NCI-H2196 treated with DMSO at 0.1 percent for 48 hours (cell line): Measurements from ENCODE around the gene TECR.
"Not testable (repeated sequence)": the region's sequence is repeated elsewhere in the genome, so short reads cannot be mapped to it uniquely, and the experiment has no call there.

Experiments used
- DNase-seq: peaks from one replicate; lab custom pipeline; 2025; ENCODE audit not compliant: unreplicated experiment; lab: John Stamatoyannopoulos, UW

The TECR gene

GRCh38 chr19:14559916-14560775 is 30.8 kb downstream of the TECR start:
- no peak for DNase-seq

DNA sequence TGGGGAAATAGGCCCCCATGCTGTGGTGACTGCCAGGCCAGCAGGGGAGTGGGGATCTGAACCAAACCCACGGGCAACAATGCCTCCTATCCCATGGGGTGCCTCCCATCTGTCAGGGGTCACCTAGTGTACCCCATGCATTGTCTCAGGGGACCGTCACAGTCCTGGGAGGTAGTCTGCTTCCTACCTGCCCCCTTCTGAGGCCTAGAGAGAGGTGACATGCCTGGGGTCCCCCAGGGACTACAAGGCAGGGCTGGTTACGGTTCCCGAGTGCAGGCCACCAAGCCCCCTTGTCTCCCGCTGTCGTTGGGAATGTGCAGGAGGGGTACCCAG is 31.3 kb downstream of the TECR start:
- no peak for DNase-seq

DNA sequence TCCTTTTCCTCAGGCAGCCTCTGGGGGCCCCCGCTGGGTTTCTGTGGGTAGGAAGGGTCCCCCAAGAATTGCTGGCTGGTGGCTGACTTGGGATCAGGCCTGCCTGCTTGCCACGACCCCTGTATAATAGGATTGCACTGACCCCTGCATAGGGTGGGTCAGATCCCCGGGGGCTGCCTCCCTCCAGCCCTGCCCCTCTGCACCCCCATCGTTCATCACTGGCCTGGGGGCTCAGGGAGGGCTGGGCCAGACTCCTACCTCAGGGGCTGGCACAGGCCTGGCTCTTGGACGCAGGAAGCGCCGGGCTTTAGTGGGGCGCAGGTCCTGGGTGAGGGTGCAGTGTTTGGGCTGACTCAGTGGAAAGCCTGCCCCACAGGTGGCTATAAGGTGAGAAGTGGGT is 31.9 kb downstream of the TECR start:
- no peak for DNase-seq

DNA sequence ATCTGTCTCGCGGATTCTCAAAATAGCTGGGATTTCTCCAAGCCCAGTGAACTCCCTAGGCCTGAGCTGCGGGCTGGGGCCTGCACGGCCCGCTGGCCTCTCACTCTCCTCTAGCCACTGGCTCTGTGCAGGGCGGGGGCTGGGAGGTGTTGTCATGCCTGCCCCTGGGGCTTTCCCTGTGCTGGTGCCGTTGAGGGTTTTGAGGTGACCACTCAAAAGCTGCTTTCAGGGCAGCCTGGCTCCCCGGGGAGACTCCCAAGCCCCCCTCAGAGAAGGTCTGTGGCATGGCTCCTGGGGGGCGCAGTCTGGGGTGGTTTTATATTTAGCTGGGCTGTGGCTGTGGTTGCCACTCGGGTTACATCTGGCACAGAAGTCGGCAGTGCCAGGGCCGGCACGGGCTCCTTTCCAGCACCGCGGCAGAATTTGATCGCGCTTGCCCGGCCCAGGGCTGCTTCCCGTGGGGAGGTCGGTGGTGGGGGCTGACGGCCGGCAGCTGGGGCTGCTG is 32.5 kb downstream of the TECR start:
- DNase-seq, result peak; percentile 64

GRCh38 chr19:14562660-14563589 is 33.5 kb downstream of the TECR start:
- no peak for DNase-seq

DNA sequence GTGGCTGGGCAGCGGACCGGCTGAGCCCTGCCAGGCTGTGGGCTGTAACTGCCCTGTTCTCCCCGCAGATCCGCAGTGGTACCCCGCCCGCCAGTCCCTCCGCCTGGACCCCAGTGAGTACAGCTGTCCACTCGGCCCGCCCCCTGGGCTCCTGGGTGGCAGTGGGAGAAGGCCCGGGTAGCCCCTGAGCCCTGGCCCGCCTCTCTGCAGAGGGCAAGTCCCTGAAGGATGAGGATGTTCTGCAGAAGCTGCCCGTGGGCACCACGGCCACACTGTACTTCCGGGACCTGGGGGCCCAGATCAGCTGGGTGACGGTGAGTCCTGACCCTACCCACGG is 34.2 kb downstream of the TECR start:
- no peak for DNase-seq

- no peak for DNase-seq
Observed at GRCh38 chr19:14563989-14564651, 34.7 kb downstream of the TECR start.

DNA sequence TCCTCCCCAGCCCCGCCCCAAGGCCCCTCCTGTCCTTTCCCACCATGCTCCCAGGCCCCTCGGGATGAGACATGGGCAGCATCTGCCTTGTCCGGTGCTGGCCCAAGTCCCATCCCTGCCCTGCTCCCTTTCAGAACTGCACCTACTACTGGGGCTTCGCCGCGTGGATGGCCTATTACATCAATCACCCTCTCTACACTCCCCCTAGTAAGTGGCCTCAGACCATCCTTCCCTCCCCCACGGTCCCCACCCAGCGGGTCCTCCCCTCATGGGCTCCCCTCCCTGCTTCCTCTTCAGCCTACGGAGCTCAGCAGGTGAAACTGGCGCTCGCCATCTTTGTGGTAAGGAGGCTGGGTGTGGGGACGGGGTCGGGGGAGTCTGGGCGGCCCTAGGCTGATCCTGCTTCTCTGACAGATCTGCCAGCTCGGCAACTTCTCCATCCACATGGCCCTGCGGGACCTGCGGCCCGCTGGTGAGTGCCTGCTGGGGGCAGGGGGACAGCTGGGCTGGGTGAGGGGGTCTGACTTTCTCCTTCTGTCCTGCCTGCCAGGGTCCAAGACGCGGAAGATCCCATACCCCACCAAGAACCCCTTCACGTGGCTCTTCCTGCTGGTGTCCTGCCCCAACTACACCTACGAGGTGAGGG is 35.4 kb downstream of the TECR start:
- not testable (repeated sequence) for DNase-seq

DNA sequence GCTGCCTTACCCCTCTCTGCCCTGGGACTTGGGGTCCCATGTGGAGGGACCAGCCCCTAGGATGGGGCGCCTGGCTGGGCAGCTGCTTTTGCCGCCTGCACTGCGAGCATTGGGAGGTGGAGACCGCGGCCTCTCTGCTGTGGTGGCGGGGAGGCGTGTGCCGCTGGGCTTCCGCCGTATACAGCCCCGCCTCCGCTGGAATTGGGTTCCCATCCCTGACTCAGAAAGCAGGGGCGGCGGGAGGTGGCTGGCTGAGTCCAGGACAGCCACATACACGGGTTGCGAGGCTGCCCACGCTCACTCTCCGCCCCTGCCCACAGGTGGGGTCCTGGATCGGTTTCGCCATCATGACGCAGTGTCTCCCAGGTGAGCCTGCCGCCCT is 35.9 kb downstream of the TECR start:
- DNase-seq, result no peak

DNA sequence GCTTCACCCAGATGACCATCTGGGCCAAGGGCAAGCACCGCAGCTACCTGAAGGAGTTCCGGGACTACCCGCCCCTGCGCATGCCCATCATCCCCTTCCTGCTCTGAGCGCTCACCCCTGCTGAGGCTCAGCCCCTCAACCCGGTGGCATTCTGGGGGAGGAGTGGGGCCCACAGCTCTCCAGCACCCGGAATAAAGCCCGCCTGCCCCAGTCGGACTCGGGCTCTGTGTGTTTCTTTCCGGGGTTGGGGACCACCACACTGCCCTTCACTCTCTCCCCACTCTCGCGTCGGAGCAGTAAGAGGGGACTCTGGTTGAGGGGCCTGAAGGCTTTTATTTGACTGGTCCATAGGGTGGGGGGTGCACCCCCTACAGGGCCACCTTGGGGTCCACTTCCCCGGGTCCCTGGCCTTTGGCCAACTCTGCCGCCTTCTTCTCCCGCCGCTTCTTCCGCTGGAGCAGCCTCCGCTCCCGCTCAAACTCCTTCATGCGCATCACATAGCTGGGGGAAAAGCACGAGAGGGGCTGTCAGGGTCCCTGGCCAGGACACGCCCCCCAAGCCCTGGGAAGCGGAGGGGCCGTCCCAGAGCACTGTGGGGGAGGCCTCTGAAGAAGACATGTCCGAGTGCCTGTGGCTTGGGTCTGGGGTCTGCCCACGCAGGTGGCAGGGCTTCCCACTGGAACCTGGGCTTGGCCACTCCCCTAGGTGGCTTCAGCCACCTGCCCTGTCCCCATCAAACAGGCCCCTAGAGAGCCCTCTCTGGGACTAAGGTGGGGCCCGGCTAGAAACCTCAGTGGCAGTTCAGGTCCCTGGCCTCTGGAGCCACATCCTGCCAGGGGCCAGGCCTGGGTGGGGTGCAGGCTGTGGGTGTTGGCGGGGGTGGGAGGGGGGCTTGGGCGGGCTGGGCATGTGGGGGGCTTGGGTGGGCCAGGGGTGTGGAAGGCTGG is 36.6 kb downstream of the TECR start:
- no peak for DNase-seq

DNA sequence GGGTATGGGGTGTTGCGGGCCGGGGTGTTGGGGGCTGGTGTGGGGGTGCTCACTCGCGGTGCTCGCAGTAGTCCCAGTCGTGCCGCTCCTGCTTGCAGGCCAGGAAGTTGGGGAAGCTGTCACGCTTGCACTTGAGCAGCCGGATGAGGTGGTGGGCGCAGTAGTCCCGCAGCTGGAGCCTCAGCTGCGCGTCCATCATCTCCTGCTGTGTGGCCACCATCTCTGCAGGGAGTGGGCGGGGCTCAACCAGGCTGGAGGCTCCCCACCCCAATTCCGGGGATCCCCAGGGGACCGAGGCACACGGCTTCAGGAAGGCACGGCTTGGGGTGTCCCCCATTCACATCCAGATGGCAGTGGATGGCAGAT is 37.3 kb downstream of the TECR start:
- DNase-seq, result no peak

GRCh38 chr19:14567079-14567478 is 37.7 kb downstream of the TECR start:
- DNase-seq, result no peak

- no peak for DNase-seq
Observed at GRCh38 chr19:14570864-14571527, 41.6 kb downstream of the TECR start.

DNA sequence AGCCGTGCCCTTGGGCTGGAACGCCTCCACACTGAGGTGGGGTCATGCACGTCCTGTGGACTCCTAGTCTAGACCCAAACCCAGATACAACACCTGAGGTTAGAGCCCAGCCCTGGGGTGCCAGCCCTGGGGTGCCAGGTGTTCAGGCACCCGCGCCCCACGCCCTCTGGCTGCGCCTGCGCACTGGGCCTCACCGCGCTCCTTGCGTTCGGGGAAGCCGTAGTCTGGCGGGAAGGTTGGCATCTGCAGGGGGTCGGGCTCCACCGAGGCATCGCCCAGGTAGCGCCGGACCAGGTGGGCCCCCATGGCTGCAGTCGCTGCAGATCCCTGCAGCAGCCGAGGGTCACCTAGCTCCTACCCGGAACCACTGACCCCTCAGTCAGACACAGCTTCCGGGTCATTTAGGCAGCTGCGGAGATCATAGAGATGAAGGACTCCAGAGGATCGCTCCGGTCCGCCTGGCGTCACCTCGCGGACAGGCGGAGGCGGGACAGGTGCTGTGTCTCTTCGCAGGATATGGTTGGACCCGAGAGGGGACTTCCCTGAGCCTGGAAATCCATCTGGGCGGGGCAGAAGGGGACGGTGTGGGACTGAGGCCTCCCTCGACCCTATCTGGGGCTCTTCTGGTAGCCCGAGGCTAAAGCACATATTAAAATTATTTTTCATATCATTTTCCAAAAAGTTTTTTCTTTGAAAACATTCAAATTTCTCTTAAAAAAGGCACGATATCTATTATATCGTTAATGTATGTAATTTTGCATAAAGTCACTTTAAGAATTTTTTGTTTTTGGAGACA is 42.5 kb downstream of the TECR start, which contains the start of gene NDUFB7:
Gene NDUFB7 (minus strand): TSS at position 372 of the 796 bp plus-strand sequence. CDS start 66 bp downstream, at position 306.
- peak; percentile 86 for DNase-seq

- DNase-seq, result no peak
Observed at GRCh38 chr19:14575428-14575980, 46.1 kb downstream of the TECR start.

DNA sequence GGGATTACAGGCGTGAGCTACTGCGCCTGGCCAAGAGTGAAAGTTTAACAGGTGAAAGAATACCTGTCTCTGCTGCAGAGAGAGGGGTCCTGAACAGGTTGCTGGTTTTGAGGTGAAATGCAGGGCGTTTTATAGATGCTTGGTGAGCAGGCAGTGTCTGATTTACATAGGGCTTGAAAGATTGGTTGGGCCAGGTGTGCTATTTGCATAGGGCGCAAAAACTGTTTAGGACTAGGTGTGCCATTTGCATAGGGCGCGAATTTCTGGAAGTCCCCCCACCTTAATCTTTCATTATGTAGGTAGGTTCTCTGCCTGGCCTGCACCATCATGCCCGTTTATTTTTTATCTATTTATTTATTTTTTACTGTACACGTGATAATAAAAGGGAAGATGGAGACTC is 47.0 kb downstream of the TECR start:
- no peak for DNase-seq

DNA sequence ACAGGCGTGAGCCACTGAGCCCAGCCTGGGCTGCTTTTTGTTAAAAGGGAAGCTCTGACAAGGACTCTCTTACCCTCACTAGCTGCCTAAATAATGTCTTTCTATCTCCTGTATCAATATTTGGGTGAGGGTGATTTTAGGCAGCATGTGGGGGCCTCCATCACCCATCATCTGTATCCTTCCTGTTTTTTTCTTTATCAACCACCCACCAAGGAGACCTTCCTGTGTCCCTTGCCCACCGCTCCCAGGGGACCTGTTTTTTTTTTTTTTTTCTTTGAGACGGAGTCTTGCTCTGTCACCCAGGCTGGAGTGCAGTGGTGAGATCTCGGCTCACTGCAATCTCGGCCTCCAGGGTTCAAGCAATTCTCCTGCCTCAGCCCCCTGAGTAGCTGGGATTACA is 47.9 kb downstream of the TECR start:
- DNase-seq, result no peak

DNA sequence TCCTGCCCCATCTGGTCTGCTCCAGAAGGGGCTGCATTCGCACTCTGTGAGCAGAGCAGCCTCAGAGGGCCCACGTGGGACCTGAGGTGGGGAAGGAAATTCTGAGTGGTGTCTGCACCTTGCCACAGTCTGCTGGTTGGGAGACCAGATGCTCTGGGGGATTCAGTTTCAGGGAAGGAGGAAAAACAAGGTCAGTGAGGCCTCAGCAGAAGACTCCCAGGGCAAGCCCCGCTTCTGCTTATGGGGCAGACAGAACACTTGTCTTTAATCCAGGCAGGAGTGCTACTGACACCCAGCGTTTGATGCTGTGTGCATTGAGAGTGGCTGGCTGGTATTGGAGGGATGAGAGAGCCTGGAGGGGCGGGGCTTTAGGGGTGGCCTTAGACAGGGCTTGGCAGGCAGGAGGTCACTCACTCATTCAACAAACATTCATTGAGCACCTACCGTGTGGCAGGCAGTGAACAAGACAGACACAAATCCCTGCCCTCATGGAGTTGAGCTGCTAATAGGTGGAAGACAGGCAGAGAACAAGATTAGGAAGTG is 48.6 kb downstream of the TECR start:
- no peak for DNase-seq
